Measurements from ENCODE around the gene PSMA2.

PSMA2 gene

GRCh38 chr7:42939457-42940240 is 7.7 kb upstream of the PSMA2 start:
- DNase-seq, result no peak

- DNase-seq, result no peak
Observed at GRCh38 chr7:42935861-42936260, 3.9 kb upstream of the PSMA2 start.

GRCh38 chr7:42934291-42934690 is 2.3 kb upstream of the PSMA2 start:
- DNase-seq, result no peak

- no peak for DNase-seq
Observed at GRCh38 chr7:42932811-42933591, 1.0 kb upstream of the PSMA2 start.

GRCh38 chr7:42931447-42931833 is 534 bp downstream of the PSMA2 start:
- DNase-seq, result peak; percentile 37

GRCh38 chr7:42930889-42931288 is 1.1 kb downstream of the PSMA2 start:
- DNase-seq, result no peak

GRCh38 chr7:42929449-42929848 is 2.5 kb downstream of the PSMA2 start:
- DNase-seq, result no peak

- no peak for DNase-seq
Observed at GRCh38 chr7:42928754-42929153, 3.2 kb downstream of the PSMA2 start.

- DNase-seq, result no peak
Observed at GRCh38 chr7:42926204-42926603, 5.8 kb downstream of the PSMA2 start.

- DNase-seq, result no peak
Observed at GRCh38 chr7:42925630-42926029, 6.3 kb downstream of the PSMA2 start.

GRCh38 chr7:42924223-42924838 is 7.6 kb downstream of the PSMA2 start:
- DNase-seq, result no peak

- DNase-seq, result no peak
Observed at GRCh38 chr7:42922017-42922753, 9.8 kb downstream of the PSMA2 start.

- no peak for DNase-seq
Observed at GRCh38 chr7:42915356-42915755, 16.6 kb downstream of the PSMA2 start.

- DNase-seq, result no peak
Observed at GRCh38 chr7:42914421-42915045, 17.4 kb downstream of the PSMA2 start.

GRCh38 chr7:42914009-42914408 is 18.0 kb downstream of the PSMA2 start:
- DNase-seq, result no peak

- DNase-seq, result no peak
Observed at GRCh38 chr7:42913591-42913990, 18.4 kb downstream of the PSMA2 start.

- peak; percentile 95 for DNase-seq
Observed at GRCh38 chr7:42911454-42912447, 20.2 kb downstream of the PSMA2 start, which contains the start of gene C7orf25. Gene C7orf25 (minus strand): TSS chr7:42912070. CDS start chr7:42910900, 1,170 bp downstream.

- no peak for DNase-seq
Observed at GRCh38 chr7:42910306-42910705, 21.7 kb downstream of the PSMA2 start.

- DNase-seq, result no peak
Observed at GRCh38 chr7:42907316-42907715, 24.7 kb downstream of the PSMA2 start.

GRCh38 chr7:42906181-42906580 is 25.8 kb downstream of the PSMA2 start:
- no peak for DNase-seq

- DNase-seq, result no peak
Observed at GRCh38 chr7:42902331-42902730, 29.6 kb downstream of the PSMA2 start.
